Mucosa of gallbladder (tissue), 1 donor: ENCODE data around the gene CACNG4. TPM values are rescaled to one million over a fixed set of nuclear protein-coding genes. Genes with fewer than 3 reads are reported as not detected.
"Not testable (repeated sequence)": the region's sequence is repeated elsewhere in the genome, so short reads cannot be mapped to it uniquely, and the experiment has no call there.

Experiments
- DNase-seq: peaks from one replicate; pipeline ENCODE4 v3.0.0-alpha.2; 2020; ENCODE audit warnings: low spot score
- total RNA-seq: library from RNA; stranded (reverse); gene quantifications from one replicate; pipeline ENCODE4 v1.2.1, GENCODE V29; 2021
- donor health status: DM: no; HTN: no; CAD: no.

CACNG4 gene
- total RNA-seq, 1 donor from 2014 or later: not detected

- no peak for DNase-seq
Measured at GRCh38 chr17:66964930-66965800, 658 bp downstream of the CACNG4 start.

GRCh38 chr17:66965801-66966262 lies 1.3 kb downstream of the CACNG4 start:
- no peak for DNase-seq

GRCh38 chr17:66966298-66966697 lies 1.8 kb downstream of the CACNG4 start:
- DNase-seq: no peak

- DNase-seq: no peak
Measured at GRCh38 chr17:66966704-66967418, 2.4 kb downstream of the CACNG4 start.

- DNase-seq: no peak
Measured at GRCh38 chr17:66967837-66968543, 3.5 kb downstream of the CACNG4 start.

GRCh38 chr17:66968916-66969315 lies 4.4 kb downstream of the CACNG4 start:
- DNase-seq: no peak

GRCh38 chr17:66970140-66970539 lies 5.6 kb downstream of the CACNG4 start:
- no peak for DNase-seq

GRCh38 chr17:66970797-66971196 lies 6.3 kb downstream of the CACNG4 start:
- no peak for DNase-seq

- DNase-seq: no peak
Measured at GRCh38 chr17:66971264-66971663, 6.8 kb downstream of the CACNG4 start.

GRCh38 chr17:66971730-66972441 lies 7.4 kb downstream of the CACNG4 start:
- DNase-seq: no peak

GRCh38 chr17:66972442-66972830 lies 7.9 kb downstream of the CACNG4 start:
- DNase-seq: not testable (repeated sequence)

- no peak for DNase-seq
Measured at GRCh38 chr17:66975188-66975587, 10.7 kb downstream of the CACNG4 start.

GRCh38 chr17:66975614-66976378 lies 11.3 kb downstream of the CACNG4 start:
- no peak for DNase-seq

- DNase-seq: no peak
Measured at GRCh38 chr17:66976379-66976663, 11.8 kb downstream of the CACNG4 start.

GRCh38 chr17:66976781-66977201 lies 12.3 kb downstream of the CACNG4 start:
- no peak for DNase-seq

GRCh38 chr17:66978514-66979061 lies 14.1 kb downstream of the CACNG4 start:
- no peak for DNase-seq

- DNase-seq: no peak
Measured at GRCh38 chr17:66980896-66981295, 16.4 kb downstream of the CACNG4 start.

- DNase-seq: no peak
Measured at GRCh38 chr17:66981983-66982508, 17.5 kb downstream of the CACNG4 start.

- no peak for DNase-seq
Measured at GRCh38 chr17:66983414-66984021, 19.0 kb downstream of the CACNG4 start.

- DNase-seq: no peak
Measured at GRCh38 chr17:66984730-66985129, 20.2 kb downstream of the CACNG4 start.
